Kidney epithelial cell (primary cell): Measurements from ENCODE around the gene PRICKLE4. TPM values are rescaled to one million over a fixed set of nuclear protein-coding genes. Genes with fewer than 3 reads are reported as not detected.
A peak's percentile ranks its signal among the peaks of the same experiment; 100 is the strongest.

Source experiments
- DNase-seq: peaks from one replicate; pipeline ENCODE4 v3.0.0-alpha.2; 2010; ENCODE audit warnings: low read depth
- H3K27me3 ChIP-seq: 2 replicates; pipeline ENCODE4 v1.6.0; 2011; ENCODE audit warnings: low read length; ENCODE audit not compliant: control insufficient read depth, insufficient read depth
- H3K36me3 ChIP-seq: 2 replicates; pipeline ENCODE4 v1.5.1; 2011; ENCODE audit warnings: low read length; ENCODE audit not compliant: control insufficient read depth, insufficient read depth
- H3K4me3 ChIP-seq: 2 replicates; pipeline ENCODE4 v1.5.1; 2011; ENCODE audit warnings: low read depth, mild to moderate bottlenecking, control low read depth, low read length
- CTCF ChIP-seq: IDR thresholded peaks from 2 replicates; pipeline ENCODE4 v1.5.1; 2011; ENCODE audit warnings: mild to moderate bottlenecking, moderate library complexity, low read length, control low read depth, inconsistent platforms; ENCODE audit not compliant: insufficient read depth, poor library complexity, severe bottlenecking
- total RNA-seq: library from RNA; depleted of rRNA; stranded (reverse); fragments of >200 nt; gene quantifications from 2 replicates; pipeline ENCODE4 v1.2.3, GENCODE V29; 2015

PRICKLE4 gene
- total RNA-seq, 1 donor from 2014 or later, result not detected

GRCh38 chr6:41791984-41792383, 11.4 kb downstream of the PRICKLE4 start:
- Histone ChIP-seq H3K4me3 (no peak overlapping the region), H3K36me3 (peaks cover 1% of the 10 kb centered on the region), H3K27me3 (no peaks in the 10 kb centered on the region)
- DNase-seq, result no peak
- no peak for TF ChIP-seq CTCF

- Histone ChIP-seq H3K4me3 (no peak overlapping the region), H3K36me3 (peaks cover 1% of the 10 kb centered on the region), H3K27me3 (no peaks in the 10 kb centered on the region)
- DNase-seq, result no peak
- no peak for TF ChIP-seq CTCF
Observed at GRCh38 chr6:41796474-41796873, 15.9 kb downstream of the PRICKLE4 start.

GRCh38 chr6:41798901-41799558, 18.4 kb downstream of the PRICKLE4 start:
- no peaks in the 10 kb centered on the region for H3K27me3 ChIP-seq
- DNase-seq, result no peak
- no peak overlapping the region for H3K4me3 ChIP-seq
- H3K36me3 ChIP-seq, result peaks cover 1% of the 10 kb centered on the region
- TF ChIP-seq CTCF, result no peak

- Histone ChIP-seq H3K27me3 (no peaks in the 10 kb centered on the region), H3K4me3 (no peak overlapping the region)
Observed at GRCh38 chr6:41799559-41799911, 19.0 kb downstream of the PRICKLE4 start.

GRCh38 chr6:41801380-41801779, 20.8 kb downstream of the PRICKLE4 start:
- Histone ChIP-seq H3K4me3 (no peak overlapping the region), H3K36me3 (peaks cover under 1% of the 10 kb centered on the region), H3K27me3 (no peaks in the 10 kb centered on the region)
- TF ChIP-seq CTCF, result peak; percentile 63
- DNase-seq, result no peak

More at GRCh38 chr6:41799559-41799911, 19.0 kb downstream of the PRICKLE4 start:
- peaks cover 1% of the 10 kb centered on the region for H3K36me3 ChIP-seq
- DNase-seq, result no peak
- TF ChIP-seq CTCF, result no peak
